A204.1 (cell line): ENCODE data around the gene ANK3.

Experiments used
- FAIRE-seq: peaks from 2 replicates; lab custom pipeline; 2012; peaks lifted over from hg19 to GRCh38; lab: Jason Lieb, UNC

ANK3 gene

DNA sequence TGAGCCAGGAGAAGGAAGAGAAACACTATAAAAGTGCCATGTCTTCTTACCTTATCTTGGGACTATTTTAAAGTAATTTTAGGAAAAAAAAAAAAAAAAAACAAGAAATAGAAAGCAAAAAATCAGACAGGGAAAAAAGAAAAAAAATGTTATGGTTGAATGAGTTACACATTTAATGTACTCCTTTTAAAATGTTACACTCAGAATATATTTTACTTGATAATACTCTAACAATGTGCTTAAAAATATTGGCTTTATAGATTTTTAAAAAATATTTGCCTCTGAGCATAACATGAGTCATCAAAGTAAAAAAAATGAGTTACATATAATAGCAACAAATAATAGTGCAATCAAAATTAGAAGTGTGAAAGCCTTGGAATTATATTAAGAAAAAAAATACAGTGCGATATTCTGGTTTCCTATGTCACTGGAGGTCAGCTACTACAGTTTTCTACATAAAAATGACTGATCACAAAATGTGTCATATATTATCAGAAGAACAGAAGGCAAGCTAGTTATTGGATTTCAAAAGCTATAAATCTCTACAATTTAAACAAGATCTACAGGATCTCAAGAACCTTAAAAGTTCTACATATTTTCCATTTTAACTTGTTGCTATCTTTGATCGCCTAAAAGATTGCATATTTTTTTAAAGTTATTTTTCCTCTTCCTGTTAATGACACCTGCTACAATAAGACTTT lies 252.2 kb downstream of the ANK3 start:
- FAIRE-seq = peak; percentile 6

DNA sequence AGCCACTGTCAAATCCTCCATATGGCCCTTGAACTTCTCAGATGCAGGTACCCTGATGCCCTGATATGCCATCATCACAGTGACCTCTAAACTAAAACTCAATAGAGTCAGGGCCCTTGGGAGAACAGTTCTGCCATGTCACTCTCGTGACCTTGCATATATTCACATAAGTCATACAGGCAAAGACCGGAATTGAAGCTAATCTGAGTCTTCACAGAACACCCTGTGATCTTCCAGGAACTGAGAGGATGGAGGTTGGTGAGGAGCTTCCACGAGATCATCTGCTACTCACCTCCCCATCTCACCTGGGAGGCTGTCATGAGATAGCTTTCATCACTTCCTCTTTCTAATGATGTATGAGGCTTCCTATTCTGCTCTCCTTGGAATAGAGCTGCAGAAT lies 254.7 kb downstream of the ANK3 start:
- no peak for FAIRE-seq

DNA sequence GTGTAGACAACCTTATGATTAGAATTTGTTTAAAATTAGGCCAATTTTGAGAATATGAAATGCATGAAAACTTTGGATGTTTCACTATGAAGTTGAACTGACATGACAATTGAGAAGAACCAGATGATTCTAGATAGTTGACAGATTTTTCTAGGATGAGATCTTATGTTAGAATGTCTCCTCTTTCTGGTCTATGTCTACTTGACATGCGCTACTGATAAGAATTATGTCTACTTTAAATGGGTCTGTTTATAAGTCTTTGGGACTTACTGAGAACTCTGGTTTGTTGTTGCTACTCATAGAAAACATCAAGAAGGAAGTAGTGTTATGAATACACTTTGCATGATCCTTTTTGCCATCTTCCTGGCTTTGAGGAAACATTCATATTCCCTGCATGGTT lies 255.1 kb downstream of the ANK3 start:
- FAIRE-seq = no peak

DNA sequence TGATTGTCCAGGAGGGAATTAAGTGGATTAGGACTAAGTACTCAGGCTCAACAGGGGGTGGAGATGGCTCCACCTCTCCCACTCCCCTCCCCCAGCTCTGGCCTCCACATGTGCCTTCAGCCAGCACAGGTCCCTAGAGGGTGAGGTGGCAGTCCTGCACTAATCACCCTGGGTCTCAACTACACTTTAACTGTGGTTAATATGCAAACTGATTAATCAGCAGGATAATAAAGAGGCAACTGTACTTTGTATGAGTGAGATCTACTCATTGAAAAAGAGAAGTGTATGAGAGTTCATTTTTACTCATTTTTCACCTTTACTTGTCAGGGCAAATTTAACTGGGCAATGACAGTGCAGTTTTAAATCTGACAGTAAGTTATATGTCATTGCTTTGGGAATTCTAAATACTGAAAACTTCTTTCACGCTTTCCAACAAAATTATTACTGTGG lies 259.5 kb downstream of the ANK3 start:
- no peak for FAIRE-seq

DNA sequence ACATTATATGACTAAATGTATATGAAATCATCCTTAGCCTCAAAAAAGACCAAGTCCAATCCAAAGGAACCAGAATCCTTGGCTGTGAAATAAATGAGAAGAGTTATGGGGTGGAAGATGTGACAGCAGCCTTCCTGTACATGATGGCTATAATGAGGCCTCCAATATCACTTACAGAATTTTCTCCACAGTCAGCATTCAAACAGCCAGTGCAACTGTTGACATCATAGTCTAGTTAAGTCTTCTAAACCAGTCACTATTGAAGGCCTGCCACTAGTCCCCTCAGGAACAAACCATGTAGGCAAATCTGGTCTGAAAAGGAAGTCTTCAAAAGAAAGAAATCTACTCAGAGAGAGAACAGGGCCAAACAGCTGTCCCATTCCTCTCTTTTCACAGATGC lies 263.8 kb downstream of the ANK3 start:
- no peak for FAIRE-seq

DNA sequence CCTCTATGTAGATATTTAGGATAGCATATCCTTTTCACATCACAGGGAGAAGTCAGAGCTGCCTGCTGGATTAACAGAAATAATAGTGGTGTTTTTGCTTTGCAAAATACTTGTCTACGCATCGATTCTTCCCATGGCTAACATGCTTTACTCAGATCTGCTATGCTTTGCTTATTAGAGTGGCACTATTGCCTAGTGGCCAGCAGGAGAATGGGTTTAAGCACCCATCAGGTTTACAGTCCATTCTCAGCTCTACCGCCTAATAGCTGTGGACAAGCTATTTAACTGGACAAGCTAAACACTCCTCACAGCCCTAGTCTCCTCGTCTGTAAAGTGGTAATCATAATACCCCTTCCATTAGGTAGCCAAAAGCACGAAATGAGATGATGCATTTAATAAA lies 265.1 kb downstream of the ANK3 start:
- no peak for FAIRE-seq

DNA sequence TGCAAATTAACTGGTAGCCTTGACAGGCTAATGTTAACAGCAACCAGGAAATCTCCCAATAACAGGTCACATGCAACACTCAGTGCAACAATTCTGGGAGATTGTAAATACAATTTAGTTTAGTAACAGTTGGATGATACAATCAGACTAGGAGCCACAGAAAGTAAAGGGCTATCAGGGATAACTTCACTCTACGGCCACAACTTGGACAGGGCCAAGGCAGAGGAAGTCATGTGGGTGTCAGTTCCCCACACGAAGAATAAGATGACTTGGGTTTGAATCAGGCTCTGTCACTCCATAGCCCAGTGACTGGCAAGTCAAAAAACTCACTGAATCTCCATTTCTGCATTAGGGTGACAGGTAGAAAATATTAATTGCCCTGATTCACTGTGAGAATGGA lies 266.0 kb downstream of the ANK3 start:
- FAIRE-seq = no peak

DNA sequence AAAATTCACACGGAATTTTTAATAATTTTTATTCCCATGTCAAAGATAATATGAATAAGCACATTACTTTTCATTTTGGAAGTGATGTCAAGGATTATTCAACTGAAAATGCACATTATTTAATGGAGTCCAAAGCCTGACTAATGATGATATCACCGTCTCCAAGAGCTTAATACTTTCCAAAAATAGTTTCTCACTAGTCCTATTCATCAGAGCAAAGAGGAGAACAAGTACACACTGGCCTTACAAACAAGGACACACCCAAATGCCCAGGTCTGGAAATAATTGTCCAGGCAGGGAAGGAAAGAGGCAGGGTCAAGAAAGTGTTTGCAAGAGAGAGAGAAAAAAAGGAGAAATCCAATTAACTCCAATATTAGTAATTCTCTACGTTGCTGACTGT lies 266.5 kb downstream of the ANK3 start:
- FAIRE-seq = no peak

DNA sequence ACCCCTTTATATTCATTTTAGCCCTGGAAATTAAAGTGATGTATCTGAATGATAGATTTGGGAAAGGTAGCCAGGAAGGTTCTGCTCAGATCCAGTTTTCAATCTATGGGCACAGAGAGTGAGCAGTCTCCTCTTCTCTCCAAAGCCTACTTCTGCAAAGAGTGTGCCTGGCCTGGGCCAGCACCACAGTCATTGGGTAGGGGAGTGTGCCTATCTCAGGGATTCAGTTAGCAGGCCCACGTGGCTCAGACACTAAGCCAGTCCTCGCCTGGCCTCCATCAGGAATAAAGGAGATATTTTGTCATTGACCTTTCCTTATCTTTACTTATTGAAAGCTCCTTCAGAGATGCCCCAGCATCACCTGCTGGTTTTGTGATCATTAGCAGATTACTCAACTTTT lies 267.5 kb downstream of the ANK3 start:
- FAIRE-seq = no peak

DNA sequence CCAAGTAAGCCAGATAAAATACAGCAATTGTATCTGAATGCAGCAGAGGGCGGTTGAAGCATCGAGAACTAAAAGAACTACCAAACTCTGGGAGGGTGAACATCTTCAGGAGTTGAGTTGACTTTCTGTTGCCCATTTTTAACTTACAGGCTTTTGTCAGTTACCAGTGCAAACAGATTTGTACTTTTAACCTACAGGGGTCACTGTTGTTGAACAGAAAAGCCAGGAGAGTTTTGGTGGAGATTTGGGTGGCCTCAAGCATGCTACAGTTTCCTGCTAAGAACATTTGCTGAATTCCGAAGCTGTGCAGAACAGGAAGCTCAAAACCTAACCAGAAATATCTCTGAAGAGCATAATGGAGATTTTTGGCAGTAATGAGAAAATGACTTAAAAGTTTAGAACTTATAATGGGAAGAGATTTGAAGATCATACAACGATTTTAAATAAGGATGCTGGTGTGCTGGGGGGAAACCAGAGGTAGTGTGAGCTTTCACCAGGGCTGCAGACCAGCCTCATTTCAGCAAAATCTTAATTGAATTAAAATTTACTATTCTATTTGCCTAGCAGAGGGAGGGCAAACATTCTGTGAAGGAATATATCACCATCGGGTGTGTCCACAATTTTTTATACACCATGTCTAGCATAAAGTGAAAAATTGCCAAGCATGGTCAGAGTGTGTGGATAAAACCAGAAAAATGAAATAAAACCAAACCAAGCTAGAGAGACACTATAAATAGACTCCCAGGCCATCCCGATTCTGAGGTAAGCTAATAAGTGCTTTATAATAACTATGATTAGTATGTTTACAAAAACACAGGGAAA lies 274.7 kb downstream of the ANK3 start:
- no peak for FAIRE-seq

DNA sequence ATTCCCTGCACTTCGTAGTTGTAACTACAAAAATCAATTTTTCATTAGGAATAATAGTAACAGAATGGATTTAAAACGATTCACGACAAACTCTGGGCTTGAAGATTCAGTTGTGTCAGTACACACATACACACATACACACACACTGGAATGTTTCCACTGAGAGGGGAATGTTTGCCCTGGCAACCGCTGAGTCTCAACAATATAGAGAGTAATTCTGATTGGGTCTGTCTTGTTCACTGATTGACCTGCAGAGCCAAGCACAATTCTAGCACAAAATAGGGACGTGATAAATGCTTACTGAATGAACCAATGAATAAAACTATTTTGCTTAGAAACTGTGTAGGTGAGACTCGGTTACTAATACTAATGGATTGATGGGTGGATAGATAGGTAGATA lies 278.9 kb downstream of the ANK3 start:
- no peak for FAIRE-seq

DNA sequence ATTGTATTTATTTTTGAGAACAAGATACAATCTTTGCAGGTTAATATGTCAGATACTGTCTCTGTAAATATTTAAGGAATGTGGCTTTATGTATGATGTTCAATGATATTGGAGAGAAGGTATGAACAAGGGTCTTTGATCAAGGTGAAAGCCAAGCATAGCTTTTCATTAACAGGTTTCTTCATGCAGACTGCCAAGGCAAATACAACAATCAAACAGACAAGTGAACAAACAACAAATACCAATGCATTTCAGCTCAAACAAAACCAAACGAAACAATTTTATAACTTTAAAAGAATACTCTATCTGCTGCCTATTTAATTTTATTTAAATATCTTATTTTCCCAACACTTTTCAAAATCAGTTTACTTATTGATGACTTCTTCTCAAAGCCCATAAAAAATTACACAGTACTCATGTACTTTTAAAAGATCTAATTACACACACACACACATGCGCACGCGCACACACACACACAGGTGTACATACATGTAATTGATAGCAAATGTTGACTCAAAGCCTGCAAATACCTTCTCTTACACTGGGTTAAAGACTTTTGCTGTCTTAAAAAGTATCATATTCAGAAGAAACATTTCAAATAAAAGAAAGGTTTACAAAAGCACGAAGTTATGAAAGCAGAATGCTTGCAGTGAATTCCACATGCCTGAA lies 282.2 kb downstream of the ANK3 start:
- FAIRE-seq = no peak

DNA sequence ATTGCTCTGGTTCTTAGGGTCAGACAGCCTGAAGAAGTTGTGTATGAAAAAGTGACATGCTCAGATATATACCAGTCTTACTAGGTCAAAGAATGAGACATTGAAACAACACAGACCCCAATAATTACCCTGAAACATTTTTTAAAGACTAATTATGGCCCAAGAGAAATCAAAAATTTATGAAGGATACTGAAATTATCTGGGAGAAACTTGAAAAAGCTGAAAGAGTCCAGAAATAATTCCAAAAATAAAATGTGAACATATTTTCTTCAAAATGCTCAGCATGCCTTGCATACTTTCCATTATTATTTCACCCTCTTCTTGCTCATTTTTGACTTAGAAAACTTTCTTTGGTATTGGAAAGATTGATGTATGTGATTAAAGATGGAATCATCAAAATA lies 284.4 kb downstream of the ANK3 start:
- no peak for FAIRE-seq

DNA sequence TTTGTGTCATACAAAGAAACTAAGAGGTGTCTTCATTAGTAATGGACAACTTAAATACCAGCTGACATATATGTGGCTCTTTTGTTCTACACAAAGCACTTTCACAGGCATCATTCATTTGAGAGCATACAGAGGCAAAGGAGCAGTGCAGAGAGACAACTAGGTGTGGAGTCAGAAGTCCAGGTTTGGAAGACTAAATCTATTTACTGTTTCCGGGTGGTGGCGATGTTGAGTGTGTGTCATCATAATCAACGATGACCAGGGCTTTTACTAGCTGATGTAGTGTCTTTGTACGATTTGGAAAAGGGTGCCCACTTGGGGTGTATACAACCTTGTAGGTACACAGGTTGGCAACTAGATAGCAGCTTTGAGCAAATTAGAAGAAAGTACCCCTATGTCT lies 287.9 kb downstream of the ANK3 start:
- no peak for FAIRE-seq

DNA sequence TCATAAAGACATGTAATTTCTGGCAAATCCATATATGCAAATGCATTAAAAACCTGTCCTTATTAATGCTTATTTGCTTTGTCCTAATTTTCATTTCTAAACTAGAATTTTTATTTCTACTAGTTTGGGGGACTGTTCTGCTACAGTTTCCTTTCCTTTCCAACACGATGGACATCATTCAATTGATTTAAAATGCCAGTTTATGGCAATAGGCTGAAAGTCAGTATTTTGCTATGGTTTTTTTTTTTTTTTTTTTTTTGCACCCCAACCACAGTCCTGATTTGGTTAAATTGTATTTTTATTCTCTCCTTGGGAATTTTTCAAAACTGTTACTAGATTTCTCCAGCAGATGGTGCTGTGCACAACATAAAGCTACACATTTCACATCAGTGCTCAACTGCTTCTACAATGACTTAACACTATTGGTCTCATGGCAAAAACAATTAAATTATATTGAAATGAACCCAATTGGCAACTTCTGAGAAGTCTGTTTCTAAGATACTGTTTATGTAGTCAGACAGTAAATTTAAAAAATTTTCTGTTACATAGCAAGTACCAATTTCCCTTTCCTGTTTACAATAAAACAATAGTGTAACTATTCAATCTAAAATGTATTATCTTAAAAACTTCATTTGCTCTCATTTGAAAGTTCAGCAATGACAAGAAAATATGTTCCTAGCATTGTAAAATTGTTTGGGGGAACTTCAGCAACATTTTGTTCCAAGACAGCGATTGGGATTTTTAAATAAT lies 289.5 kb downstream of the ANK3 start:
- peak; percentile 93 for FAIRE-seq

DNA sequence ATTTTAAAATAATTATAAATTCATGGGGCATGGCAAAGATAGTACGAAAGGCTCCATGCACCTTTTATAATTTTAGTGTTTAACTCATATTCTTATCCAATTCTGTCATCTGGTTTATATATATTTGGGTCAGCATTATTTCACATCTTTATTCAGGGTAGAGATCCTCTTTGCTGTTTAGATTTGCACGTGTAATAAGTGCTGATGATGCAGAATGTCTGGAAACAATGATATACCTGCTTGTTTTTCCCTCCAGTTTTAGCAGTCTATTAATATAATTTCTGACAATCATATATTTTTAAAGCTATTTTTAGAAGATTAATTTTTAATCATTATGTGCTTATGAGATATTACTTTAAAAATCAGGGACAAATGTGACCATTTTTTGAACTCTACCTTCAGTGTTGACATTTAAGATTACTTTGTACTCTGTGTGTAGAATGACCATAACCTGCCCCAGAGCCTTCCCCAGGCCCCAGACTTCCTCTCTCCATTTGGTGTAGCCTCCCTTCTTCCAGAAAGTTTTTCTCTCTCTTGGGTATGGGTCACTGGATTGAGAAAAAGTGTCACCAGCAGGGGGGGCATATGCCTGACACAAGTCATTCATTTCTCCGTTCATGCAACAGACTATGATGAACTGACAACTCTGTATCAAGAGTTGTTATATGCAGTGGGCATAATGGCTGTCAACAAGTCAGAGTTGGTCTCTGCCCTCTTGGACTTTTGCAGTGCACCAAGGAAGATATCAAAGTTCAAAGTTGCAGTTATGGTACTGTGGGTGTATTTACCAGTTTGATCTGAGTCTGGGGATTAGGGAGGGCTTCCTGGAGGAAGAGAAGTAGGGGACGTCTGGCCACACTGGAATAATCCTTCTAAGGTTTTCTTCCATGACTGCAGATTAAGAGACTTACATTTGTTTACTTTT lies 290.7 kb downstream of the ANK3 start:
- FAIRE-seq = no peak

DNA sequence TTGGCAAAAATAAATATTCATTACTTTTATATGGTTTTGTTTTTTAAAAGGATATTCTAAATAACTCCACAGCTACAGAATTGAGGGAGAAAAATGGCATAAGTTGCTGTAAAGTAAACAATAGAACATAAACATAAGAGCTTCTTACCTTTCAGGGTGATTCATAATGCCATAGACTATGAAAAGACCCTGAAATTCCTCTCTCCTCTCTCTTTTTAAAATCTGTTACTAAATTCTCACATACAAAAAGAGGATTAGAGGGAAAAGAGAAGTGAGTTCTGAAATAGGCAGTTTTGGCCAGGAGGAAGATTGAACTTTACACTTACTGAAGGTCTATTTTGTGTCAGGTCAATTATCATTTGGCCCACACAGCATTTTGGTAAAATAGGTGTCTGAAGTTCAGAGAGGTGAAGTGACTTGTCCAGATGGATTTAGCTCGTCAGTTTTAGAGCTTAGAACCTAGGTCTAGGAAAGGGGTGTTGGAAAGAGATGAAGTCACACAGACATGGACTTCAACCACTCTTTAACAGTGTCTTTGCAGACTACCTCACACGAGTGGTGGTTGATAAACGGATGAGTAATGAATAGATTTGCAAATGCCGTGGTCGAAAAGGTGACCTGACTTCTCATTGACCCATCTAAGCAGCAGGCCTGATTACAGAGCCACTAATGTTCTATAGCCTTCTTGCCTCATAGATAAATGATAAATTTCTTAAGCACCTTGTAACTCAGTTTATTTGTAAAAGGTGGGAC lies 292.7 kb downstream of the ANK3 start:
- no peak for FAIRE-seq

DNA sequence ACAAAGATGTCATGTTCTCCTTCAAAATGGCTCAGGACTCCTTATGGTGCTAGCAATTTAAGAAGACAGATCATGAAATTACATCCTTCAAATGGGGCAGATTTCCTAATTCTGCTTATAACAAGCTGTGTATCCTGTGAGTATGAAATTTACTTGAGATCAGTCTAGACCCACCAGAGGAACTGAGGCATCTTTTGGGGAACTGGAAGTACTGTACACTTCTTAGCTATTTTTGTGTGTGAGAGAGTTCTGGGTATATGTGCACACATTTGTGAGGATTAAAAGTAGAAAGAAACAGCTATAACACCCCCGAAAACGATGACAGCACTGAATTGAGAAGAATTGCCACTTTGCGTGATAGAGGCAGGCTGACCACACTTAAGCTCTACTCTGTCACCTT lies 296.4 kb downstream of the ANK3 start:
- FAIRE-seq = no peak

DNA sequence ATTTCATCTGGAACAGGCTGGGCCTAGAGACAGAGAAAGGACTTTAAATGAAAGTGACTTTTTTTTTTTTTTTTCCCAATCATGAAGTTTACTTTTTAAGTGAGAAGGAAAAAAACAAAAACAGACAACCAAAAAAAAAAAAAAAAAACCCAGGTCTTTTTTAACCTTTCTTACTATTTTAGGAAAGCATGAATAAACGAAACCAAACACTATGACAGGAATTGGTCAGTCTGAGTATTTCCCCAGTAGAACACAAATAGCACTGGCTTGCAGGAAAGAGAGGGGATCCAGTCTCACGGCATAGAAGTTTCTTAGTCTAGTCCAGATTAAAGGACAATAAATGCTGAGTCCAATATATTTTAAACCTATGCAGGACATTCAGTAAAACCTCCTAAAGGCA lies 302.8 kb downstream of the ANK3 start:
- no peak for FAIRE-seq

DNA sequence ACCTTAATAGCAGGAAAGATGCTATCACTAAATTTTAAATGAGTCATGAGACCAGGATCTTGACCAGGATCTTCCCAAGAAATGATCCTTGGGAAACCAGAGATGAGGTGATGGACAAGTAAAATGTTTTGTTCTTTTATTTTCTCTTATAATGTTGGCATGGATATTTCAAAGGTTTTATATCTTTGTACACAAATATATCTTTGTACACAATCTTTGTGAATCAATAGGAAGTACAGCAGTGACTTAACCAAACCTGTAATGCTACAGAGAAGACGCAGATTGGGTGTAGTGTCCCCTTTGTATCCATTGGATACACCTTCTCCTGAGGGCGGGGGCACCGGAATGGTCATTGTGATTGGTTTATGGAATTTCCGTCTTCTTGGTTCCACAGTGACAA lies 303.3 kb downstream of the ANK3 start:
- FAIRE-seq = no peak
